ENCODE measurements around the gene ELL. TPM values are rescaled to one million over a fixed set of nuclear protein-coding genes. Genes with fewer than 3 reads are reported as not detected.

ELL gene
- total and polyA plus RNA-seq, 10 donors, result 4.5 to 44.8 (median 29.2) TPM

DNA sequence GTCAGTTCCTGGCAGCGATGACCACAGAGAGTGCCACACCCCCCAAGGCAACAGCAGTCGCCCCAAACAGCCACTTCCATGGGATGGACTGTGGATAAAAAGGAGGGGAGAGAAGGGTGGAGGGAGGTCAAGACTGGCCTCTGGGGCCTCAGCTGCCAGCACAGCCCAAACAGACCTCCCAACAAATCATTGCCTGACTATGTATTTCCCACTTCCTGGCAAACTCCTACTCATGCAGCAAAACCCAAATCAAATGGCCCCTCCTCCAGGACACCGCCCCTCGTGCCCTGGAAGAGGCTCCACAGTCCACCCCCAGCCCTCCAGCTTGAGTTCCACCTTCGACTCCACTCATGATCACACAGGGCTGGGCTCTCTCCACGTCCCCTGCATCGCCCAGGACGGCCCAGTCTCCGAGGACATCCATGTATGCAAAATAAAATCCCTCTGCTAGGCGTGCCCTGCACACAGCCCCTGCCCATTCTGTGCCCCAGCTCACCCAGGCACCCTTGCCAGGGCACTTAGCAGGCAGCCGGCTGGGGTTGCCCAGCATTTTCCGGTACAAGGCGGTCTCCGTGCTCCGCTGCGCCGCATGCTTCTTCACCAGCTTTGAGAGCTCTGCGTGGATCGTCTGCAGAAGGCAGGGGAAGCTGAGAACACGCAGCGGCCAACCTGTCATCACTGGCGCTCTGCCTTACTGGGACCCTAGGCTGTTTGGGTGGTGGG lies 10.5 kb upstream of the ELL start:
- no peak for DNase-seq
- H3K27me3 ChIP-seq (replicated peaks in 1 of 7), result no peaks in the 10 kb centered on the region
- peaks cover 0 to 5% (median 2%) of the 10 kb centered on the region in 6 donors for H3K4me1 ChIP-seq
- H3K9me3 ChIP-seq, result no peaks in the 10 kb centered on the region
- H3K27ac ChIP-seq, result no peak overlapping the region
- TF ChIP-seq, protein P1, sequence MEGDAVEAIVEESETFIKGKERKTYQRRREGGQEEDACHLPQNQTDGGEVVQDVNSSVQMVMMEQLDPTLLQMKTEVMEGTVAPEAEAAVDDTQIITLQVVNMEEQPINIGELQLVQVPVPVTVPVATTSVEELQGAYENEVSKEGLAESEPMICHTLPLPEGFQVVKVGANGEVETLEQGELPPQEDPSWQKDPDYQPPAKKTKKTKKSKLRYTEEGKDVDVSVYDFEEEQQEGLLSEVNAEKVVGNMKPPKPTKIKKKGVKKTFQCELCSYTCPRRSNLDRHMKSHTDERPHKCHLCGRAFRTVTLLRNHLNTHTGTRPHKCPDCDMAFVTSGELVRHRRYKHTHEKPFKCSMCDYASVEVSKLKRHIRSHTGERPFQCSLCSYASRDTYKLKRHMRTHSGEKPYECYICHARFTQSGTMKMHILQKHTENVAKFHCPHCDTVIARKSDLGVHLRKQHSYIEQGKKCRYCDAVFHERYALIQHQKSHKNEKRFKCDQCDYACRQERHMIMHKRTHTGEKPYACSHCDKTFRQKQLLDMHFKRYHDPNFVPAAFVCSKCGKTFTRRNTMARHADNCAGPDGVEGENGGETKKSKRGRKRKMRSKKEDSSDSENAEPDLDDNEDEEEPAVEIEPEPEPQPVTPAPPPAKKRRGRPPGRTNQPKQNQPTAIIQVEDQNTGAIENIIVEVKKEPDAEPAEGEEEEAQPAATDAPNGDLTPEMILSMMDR (IDR thresholded peaks at IDR 0.05 in 8 of 11, conservative IDR thresholded peaks at IDR 0.05 in 3 of 11), result no peak
- peak in 1 of 3 donors; percentile 27 for TF ChIP-seq POLR2AphosphoS5 (IDR thresholded peaks at IDR 0.05)
- no peak overlapping the region for H3K4me3 ChIP-seq
- peaks cover 0 to 80% (median 51%) of the 10 kb centered on the region in 6 donors for H3K36me3 ChIP-seq
- WGBS, 5 donors, result 96 to 98% (median 97%) methylated on average over 21 to 22 of the region's 22 CpGs
- intact Hi-C loops (cut with DNase I; ENCODE audit: low total_unique reads), result no loop called here

DNA sequence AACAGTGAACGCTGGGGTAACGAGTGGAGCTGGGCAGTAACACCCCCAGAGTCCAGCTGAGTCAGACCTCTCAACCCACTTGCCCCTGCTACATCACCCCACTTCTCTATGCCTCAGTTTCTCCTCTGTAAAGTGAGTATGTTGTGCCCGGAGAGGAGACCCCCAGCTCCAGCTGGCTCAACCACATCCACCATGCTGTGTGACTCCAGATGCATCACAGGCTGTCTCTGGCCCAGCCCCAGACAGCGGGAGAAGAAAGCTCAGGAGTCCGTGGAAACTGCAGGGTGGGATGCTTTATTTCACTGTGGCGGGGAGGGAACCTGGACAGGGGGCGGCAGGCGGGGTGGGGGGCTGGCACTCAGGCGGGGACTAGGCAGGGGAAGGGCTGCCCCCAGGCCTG lies 9.6 kb upstream of the ELL start:
- 91 to 97% (median 95%) methylated on average over 9 of the region's 9 CpGs for WGBS, 5 donors
- intact Hi-C loops (cut with DNase I; ENCODE audit: low total_unique reads), result no loop called here

DNA sequence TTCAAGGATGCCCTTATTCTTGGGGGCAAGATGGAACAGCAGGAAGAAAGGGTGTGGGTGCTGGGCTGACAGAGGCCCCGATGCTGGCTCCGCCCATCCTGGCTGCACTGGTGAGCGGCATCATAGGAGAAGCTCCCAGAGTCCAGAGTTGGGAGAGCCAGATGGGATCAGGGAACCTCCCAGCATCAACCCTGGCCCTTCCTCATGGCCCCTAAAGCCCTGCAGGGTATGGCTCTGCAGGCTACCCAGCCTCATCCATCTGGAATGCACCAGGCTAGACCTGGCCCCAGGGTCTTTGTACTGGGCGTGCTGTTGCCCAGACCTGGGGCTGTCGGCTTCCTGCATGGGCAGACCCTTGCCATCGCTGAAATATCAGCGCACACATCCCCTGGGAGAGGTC lies 7.9 kb upstream of the ELL start:
- 78 to 91% (median 86%) methylated on average over 3 to 7 of the region's 7 CpGs for WGBS, 5 donors
- no peak for DNase-seq
- intact Hi-C loops (cut with DNase I; ENCODE audit: low total_unique reads), result no loop called here
- H3K9me3 ChIP-seq, result no peaks in the 10 kb centered on the region
- peak; percentile 12 to 53 (median 34) for TF ChIP-seq POLR2AphosphoS5 (IDR thresholded peaks at IDR 0.05)
- TF ChIP-seq, protein P1 (IDR thresholded peaks at IDR 0.05 in 8 of 11, conservative IDR thresholded peaks at IDR 0.05 in 3 of 11), result no peak
- no peak for TF ChIP-seq POLR2A (IDR thresholded peaks at IDR 0.05)
- no peak overlapping the region for H3K4me3 ChIP-seq
- H3K4me1 ChIP-seq, result peaks cover 0 to 17% (median 5%) of the 10 kb centered on the region in 6 donors
- H3K27me3 ChIP-seq (replicated peaks in 1 of 7), result no peaks in the 10 kb centered on the region
- H3K36me3 ChIP-seq, result peaks cover 0 to 54% (median 30%) of the 10 kb centered on the region in 6 donors
- no peak overlapping the region for H3K27ac ChIP-seq

More for the DNA sequence above, 9.6 kb upstream of the ELL start:
- Histone ChIP-seq H3K36me3 (peaks cover 0 to 71% (median 43%) of the 10 kb centered on the region in 6 donors), H3K27ac (no peak overlapping the region), H3K9me3 (no peaks in the 10 kb centered on the region), H3K4me1 (peaks cover 0 to 13% (median 5%) of the 10 kb centered on the region in 6 donors), H3K4me3 (no peak overlapping the region), H3K27me3 (replicated peaks in 1 of 7) (no peaks in the 10 kb centered on the region)
- TF ChIP-seq POLR2AphosphoS5 (IDR thresholded peaks at IDR 0.05) (no peak), POLR2A (IDR thresholded peaks at IDR 0.05) (no peak)
- TF ChIP-seq, protein P1 (IDR thresholded peaks at IDR 0.05 in 8 of 11, conservative IDR thresholded peaks at IDR 0.05 in 3 of 11), result no peak
- no peak for DNase-seq

DNA sequence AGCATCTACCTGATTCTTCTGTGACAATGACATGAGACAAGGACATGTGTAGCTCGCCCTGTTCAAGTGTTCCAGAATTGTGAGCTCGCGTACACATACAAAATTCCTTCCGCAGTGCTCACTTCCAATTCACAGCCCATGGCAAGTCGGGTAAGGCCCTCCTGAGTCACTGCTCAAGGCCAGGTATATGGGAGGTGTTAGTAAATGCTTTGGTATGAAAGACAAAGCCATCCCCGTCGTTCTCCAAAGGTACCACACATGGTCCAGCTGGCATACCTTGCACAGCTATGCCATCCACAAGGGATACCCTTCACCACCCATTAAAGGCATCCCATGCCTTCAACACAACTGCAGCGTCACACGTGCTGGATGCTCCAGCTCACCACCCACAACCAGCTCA lies 4.4 kb upstream of the ELL start:
- Histone ChIP-seq H3K27ac (no peak overlapping the region), H3K4me1 (peaks cover 0 to 23% (median 11%) of the 10 kb centered on the region in 6 donors), H3K9me3 (no peaks in the 10 kb centered on the region), H3K27me3 (replicated peaks in 1 of 7) (no peaks in the 10 kb centered on the region), H3K4me3 (no peak overlapping the region), H3K36me3 (peaks cover 0 to 20% (median 4%) of the 10 kb centered on the region in 6 donors)
- intact Hi-C loops (cut with DNase I; ENCODE audit: low total_unique reads), result no loop called here
- WGBS, 5 donors, result 88 to 95% (median 89%) methylated on average over 9 of the region's 9 CpGs
- DNase-seq, result no peak
- no peak for TF ChIP-seq POLR2A (IDR thresholded peaks at IDR 0.05)
- no peak for TF ChIP-seq POLR2AphosphoS5 (IDR thresholded peaks at IDR 0.05)
- TF ChIP-seq, protein P1 (IDR thresholded peaks at IDR 0.05 in 8 of 11, conservative IDR thresholded peaks at IDR 0.05 in 3 of 11), result no peak

All from spleen (tissue), 11 donors.